Trophoblast cell (in vitro differentiated cells and primary cell): ENCODE results near the gene PTPN12.

ENCODE experiments used
- DNase-seq, 2 donors: peaks; one replicate each; pipeline ENCODE4 v3.0.0-alpha.2; 2016
- H2AFZ ChIP-seq: 2 replicates; pipeline ENCODE4 v1.6.1; 2013; ENCODE audit warnings: low read length, moderate library complexity, mild to moderate bottlenecking; ENCODE audit not compliant: insufficient read depth, poor library complexity
- H2AK5ac ChIP-seq: 2 replicates; pipeline ENCODE4 v1.6.1; 2013; ENCODE audit warnings: mild to moderate bottlenecking, low read length
- H2BK120ac ChIP-seq: 2 replicates; pipeline ENCODE4 v1.6.1; 2013; ENCODE audit warnings: low read length, mild to moderate bottlenecking, moderate library complexity; ENCODE audit not compliant: insufficient read depth, poor library complexity
- H2BK12ac ChIP-seq: 2 replicates; pipeline ENCODE4 v1.6.1; 2013; ENCODE audit warnings: mild to moderate bottlenecking, low read length, moderate library complexity
- H2BK5ac ChIP-seq: 2 replicates; pipeline ENCODE4 v1.6.1; 2013; ENCODE audit warnings: low read length, low read depth, moderate library complexity, mild to moderate bottlenecking; ENCODE audit not compliant: poor library complexity
- H3K14ac ChIP-seq: 2 replicates; pipeline ENCODE4 v1.6.1; 2013; ENCODE audit warnings: mild to moderate bottlenecking, low read length
- H3K18ac ChIP-seq: 2 replicates; pipeline ENCODE4 v1.6.1; 2013; ENCODE audit warnings: mild to moderate bottlenecking, low read length
- H3K23ac ChIP-seq: 2 replicates; pipeline ENCODE4 v1.6.1; 2013; ENCODE audit warnings: low read length
- H3K27ac ChIP-seq: 2 replicates; pipeline ENCODE4 v1.5.1; 2013; ENCODE audit warnings: low read depth, mild to moderate bottlenecking, inconsistent platforms, low read length, moderate library complexity
- H3K27me3 ChIP-seq: 2 replicates; pipeline ENCODE4 v1.6.1; 2013; ENCODE audit warnings: inconsistent platforms, mild to moderate bottlenecking, low read length, moderate library complexity; ENCODE audit not compliant: insufficient read depth
- H3K36me3 ChIP-seq, 2 experiments: 1 replicate in 1 of 2; 2 replicates in 1 of 2; pipeline ENCODE4 v1.6.1; 2013; ENCODE audit warnings: low read length in 2 of 2, mild to moderate bottlenecking in 2 of 2, moderate library complexity in 1 of 2; ENCODE audit not compliant: insufficient read depth in 2 of 2, control insufficient read depth in 1 of 2
- H3K4ac ChIP-seq: 2 replicates; pipeline ENCODE4 v1.6.1; 2013; ENCODE audit warnings: low read depth, mild to moderate bottlenecking, low read length, moderate library complexity
- H3K4me1 ChIP-seq, 2 experiments: 1 replicate in 1 of 2; 2 replicates in 1 of 2; pipeline ENCODE4 v1.6.1; 2013; ENCODE audit warnings: low read length in 2 of 2, mild to moderate bottlenecking in 2 of 2, moderate library complexity in 1 of 2; ENCODE audit not compliant: insufficient read depth in 2 of 2, control insufficient read depth in 1 of 2
- H3K4me2 ChIP-seq: 2 replicates; pipeline ENCODE4 v1.6.1; 2013; ENCODE audit warnings: inconsistent platforms, mild to moderate bottlenecking, low read length, moderate library complexity
- H3K4me3 ChIP-seq: 2 replicates; pipeline ENCODE4 v1.5.1; 2013; ENCODE audit warnings: mild to moderate bottlenecking, low read depth, low read length, inconsistent platforms
- H3K79me1 ChIP-seq: one replicate; pipeline ENCODE4 v1.6.1; 2013; ENCODE audit warnings: low read length
- H3K79me2 ChIP-seq: 2 replicates; pipeline ENCODE4 v1.6.1; 2013; ENCODE audit warnings: low read length, mild to moderate bottlenecking; ENCODE audit not compliant: control insufficient read depth, insufficient read depth, poor library complexity
- H3K9ac ChIP-seq: 2 replicates; pipeline ENCODE4 v1.6.1; 2013; ENCODE audit warnings: mild to moderate bottlenecking, low read length
- H3K9me3 ChIP-seq: 2 replicates; pipeline ENCODE4 v1.6.1; 2013; ENCODE audit warnings: low read depth, mild to moderate bottlenecking, control low read depth, inconsistent platforms, low read length; ENCODE audit not compliant: insufficient read depth
- H4K12ac ChIP-seq: 2 replicates; pipeline ENCODE4 v1.6.1; 2013; ENCODE audit warnings: low read depth, mild to moderate bottlenecking, low read length, moderate library complexity
- H4K8ac ChIP-seq: 2 replicates; pipeline ENCODE4 v1.6.1; 2013; ENCODE audit warnings: low read depth, mild to moderate bottlenecking, low read length, moderate library complexity
- H4K91ac ChIP-seq: one replicate; pipeline ENCODE4 v1.6.1; 2013; ENCODE audit warnings: low read depth, mild to moderate bottlenecking, low read length, moderate library complexity
- WGBS: extraction: QIAGEN DNeasy Blood & Tissue Kit; methylation state at CpG from one replicate; pipeline ENCODE4 v1.1.7; 2013; ENCODE audit warnings: missing lambda C conversion rate; ENCODE audit not compliant: insufficient read length, insufficient coverage; ENCODE audit errors: extremely low coverage; 5-methylcytosine and 5-hydroxymethylcytosine counted together

The PTPN12 gene

DNA sequence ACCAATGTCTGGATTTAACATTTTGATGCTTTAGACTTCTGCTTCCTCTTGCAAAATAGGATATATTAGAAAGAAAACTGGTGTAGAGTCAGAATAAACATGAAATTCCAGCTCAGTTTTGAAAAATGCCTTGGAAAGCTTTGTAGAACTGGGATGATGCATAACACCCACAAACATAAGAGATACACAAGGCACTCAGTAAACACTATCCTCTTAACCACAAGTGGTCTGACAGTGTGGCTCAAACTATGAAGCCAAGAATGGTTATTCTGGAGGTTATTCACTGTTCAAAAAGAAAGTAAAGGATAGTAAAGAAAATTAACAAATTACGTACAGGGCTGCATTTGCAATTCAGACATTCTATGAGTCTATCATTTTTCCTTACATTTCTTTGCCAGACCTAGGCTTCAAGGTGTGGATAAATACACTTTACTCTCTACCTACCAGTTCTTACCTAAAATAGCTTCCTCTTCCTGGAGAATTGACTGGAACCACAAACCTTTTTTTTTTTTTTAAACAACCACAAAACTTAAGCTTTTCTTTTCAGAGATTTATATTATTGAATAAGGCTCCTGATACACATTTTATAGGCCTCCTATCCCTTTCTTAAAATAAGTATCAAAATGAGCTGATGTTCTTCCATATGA is 150.1 kb downstream of the PTPN12 start:
- H2AFZ ChIP-seq, result no peak overlapping the region
- peaks cover 3 to 7% of the 10 kb centered on the region in 2 experiments for H3K36me3 ChIP-seq
- H4K8ac ChIP-seq, result no peak overlapping the region
- H3K4me1 ChIP-seq, result no peaks in the 10 kb centered on the region
- no peak for DNase-seq
- no peak overlapping the region for H3K14ac ChIP-seq
- no peak overlapping the region for H3K9ac ChIP-seq
- H3K4me2 ChIP-seq, result no peak overlapping the region
- no peaks in the 10 kb centered on the region for H3K27me3 ChIP-seq
- H2AK5ac ChIP-seq, result no peak overlapping the region
- H2BK12ac ChIP-seq, result no peak overlapping the region
- H3K4ac ChIP-seq, result no peak overlapping the region
- no peak overlapping the region for H3K27ac ChIP-seq
- H3K9me3 ChIP-seq, result no peaks in the 10 kb centered on the region
- H3K79me2 ChIP-seq, result no peaks in the 10 kb centered on the region
- no peaks in the 10 kb centered on the region for H3K79me1 ChIP-seq
- H3K23ac ChIP-seq, result no peak overlapping the region
- no peak overlapping the region for H4K12ac ChIP-seq
- no peak overlapping the region for H3K18ac ChIP-seq
- WGBS, result no CpG with 5 or more reads among the region's 1 CpG
- H2BK5ac ChIP-seq, result no peak overlapping the region
- no peak overlapping the region for H3K4me3 ChIP-seq
- no peak overlapping the region for H2BK120ac ChIP-seq
- no peak overlapping the region for H4K91ac ChIP-seq

DNA sequence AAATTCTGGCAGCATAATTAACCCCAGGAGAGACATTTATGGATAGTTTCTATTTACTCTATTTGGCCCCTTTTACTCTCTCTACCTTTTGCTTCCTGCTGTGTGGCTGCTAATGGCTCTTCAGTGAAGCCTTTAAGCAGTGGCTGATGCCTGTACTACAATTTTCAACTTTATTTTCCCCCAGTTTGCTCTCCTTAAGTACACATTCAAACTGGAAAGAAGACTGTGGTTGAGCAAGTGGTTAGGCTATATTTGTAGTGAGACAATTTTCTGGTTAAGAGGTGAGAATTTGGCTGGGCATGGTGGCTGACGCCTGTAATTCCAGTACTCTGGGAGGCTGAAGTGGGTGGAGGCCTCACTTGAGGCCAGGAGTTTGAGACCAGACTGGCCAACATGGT is 150.7 kb downstream of the PTPN12 start:
- Histone ChIP-seq H4K8ac (no peak overlapping the region), H3K4me3 (no peak overlapping the region), H3K27me3 (no peaks in the 10 kb centered on the region), H2BK12ac (no peak overlapping the region), H3K14ac (no peak overlapping the region), H3K27ac (no peak overlapping the region), H2AK5ac (no peak overlapping the region), H3K18ac (no peak overlapping the region), H4K12ac (no peak overlapping the region), H2BK5ac (no peak overlapping the region), H3K4ac (no peak overlapping the region), H3K4me1 (no peaks in the 10 kb centered on the region), H4K91ac (no peak overlapping the region), H3K9ac (no peak overlapping the region), H3K36me3 (peaks cover 3 to 7% of the 10 kb centered on the region in 2 experiments), H3K9me3 (no peaks in the 10 kb centered on the region), H3K4me2 (no peak overlapping the region), H3K23ac (no peak overlapping the region), H2AFZ (no peak overlapping the region), H3K79me2 (no peaks in the 10 kb centered on the region), H3K79me1 (no peaks in the 10 kb centered on the region), H2BK120ac (no peak overlapping the region)
- DNase-seq, result no peak
- WGBS, result no CpG with 5 or more reads among the region's 1 CpG
